Duodenal mucosa (tissue), 2 donors: ENCODE measurements around the gene SLIRP.
"Not testable (repeated sequence)": the region's sequence is repeated elsewhere in the genome, so short reads cannot be mapped to it uniquely, and the experiment has no call there.

Experiments used
- H3K27ac ChIP-seq: one replicate; pipeline ENCODE4 v1.7.0; 2013; ENCODE audit warnings: low read depth, low read length
- H3K27me3 ChIP-seq, 2 donors: one replicate each; pipeline ENCODE4 v1.7.0; 2013; ENCODE audit warnings: low read length in 2 of 2, control low read depth in 1 of 2; ENCODE audit not compliant: insufficient read depth in 2 of 2, control insufficient read depth in 1 of 2
- H3K36me3 ChIP-seq, 2 donors: one replicate each; pipeline ENCODE4 v1.7.0; 2013; ENCODE audit warnings: low read length in 2 of 2, control low read depth in 1 of 2; ENCODE audit not compliant: insufficient read depth in 2 of 2, control insufficient read depth in 1 of 2
- H3K4me1 ChIP-seq, 2 donors: one replicate each; pipeline ENCODE4 v1.7.0; 2013; ENCODE audit warnings: low read length in 2 of 2, control low read depth in 1 of 2; ENCODE audit not compliant: insufficient read depth in 2 of 2, control insufficient read depth in 1 of 2
- H3K4me3 ChIP-seq, 2 donors: one replicate each; pipeline ENCODE4 v1.7.0; 2013; ENCODE audit warnings: low read length in 2 of 2, low read depth in 1 of 2
- H3K9ac ChIP-seq, 2 donors: one replicate each; pipeline ENCODE4 v1.7.0; 2013; ENCODE audit warnings: low read length in 2 of 2, low read depth in 1 of 2
- H3K9me3 ChIP-seq, 2 donors: one replicate each; pipeline ENCODE4 v1.7.0; 2013; ENCODE audit warnings: low read length in 2 of 2, control low read depth in 1 of 2; ENCODE audit not compliant: control insufficient read depth in 1 of 2

The SLIRP gene

GRCh38 chr14:77738559-77739250 is 30.8 kb downstream of the SLIRP start:
- Histone ChIP-seq H3K36me3 (peaks cover 25 to 54% of the 10 kb centered on the region in 2 donors), H3K4me1 (peaks cover 3 to 4% of the 10 kb centered on the region in 2 donors), H3K27ac (no peak overlapping the region), H3K4me3 (no peak overlapping the region), H3K9ac (no peak overlapping the region), H3K9me3 (no peaks in the 10 kb centered on the region), H3K27me3 (no peaks in the 10 kb centered on the region)

GRCh38 chr14:77741438-77741837 is 33.5 kb downstream of the SLIRP start:
- Histone ChIP-seq H3K36me3 (peaks cover 13 to 51% of the 10 kb centered on the region in 2 donors), H3K9me3 (no peaks in the 10 kb centered on the region), H3K4me3 (no peak overlapping the region), H3K4me1 (peaks cover 3 to 4% of the 10 kb centered on the region in 2 donors), H3K27ac (no peak overlapping the region), H3K27me3 (no peaks in the 10 kb centered on the region), H3K9ac (no peak overlapping the region)

GRCh38 chr14:77746064-77746702 is 38.3 kb downstream of the SLIRP start:
- Histone ChIP-seq H3K9me3 (no peaks in the 10 kb centered on the region), H3K27ac (no peak overlapping the region), H3K36me3 (peaks cover 8 to 52% of the 10 kb centered on the region in 2 donors), H3K4me1 (no peaks in the 10 kb centered on the region), H3K4me3 (no peak overlapping the region), H3K9ac (no peak overlapping the region), H3K27me3 (no peaks in the 10 kb centered on the region)

DNA sequence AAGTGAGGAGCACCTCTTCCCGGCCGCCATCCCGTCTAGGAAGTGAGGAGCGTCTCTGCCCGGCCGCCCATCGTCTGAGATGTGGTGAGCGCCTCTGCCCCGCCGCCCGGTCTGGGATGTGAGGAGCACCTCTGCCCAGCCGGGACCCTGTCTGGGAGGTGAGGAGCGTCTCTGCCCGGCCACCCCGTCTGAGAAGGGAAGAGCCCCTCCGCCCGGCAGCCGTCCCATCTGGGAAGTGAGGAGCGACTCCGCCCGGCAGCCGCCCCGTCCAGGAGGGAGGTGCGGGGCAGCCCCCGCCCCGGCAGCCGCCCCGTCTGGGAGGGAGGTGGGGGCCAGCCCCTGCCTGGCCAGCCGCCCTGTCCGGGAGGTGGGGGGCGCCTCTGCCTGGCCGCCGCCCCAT is 39.5 kb downstream of the SLIRP start:
- not testable (repeated sequence) for H3K27ac ChIP-seq, H3K4me3 ChIP-seq, H3K9me3 ChIP-seq, H3K9ac ChIP-seq, H3K27me3 ChIP-seq, H3K4me1 ChIP-seq
- peaks cover 11 to 54% of the 10 kb centered on the region in 2 donors for H3K36me3 ChIP-seq

- peaks cover 15 to 56% of the 10 kb centered on the region in 2 donors for H3K36me3 ChIP-seq
- H3K27ac ChIP-seq, result no peak overlapping the region
- H3K4me3 ChIP-seq, result no peak overlapping the region
- H3K27me3 ChIP-seq, result no peaks in the 10 kb centered on the region
- no peak overlapping the region for H3K9ac ChIP-seq
- H3K4me1 ChIP-seq, result peaks cover 0 to 4% of the 10 kb centered on the region in 2 donors
- H3K9me3 ChIP-seq, result no peaks in the 10 kb centered on the region
Observed at GRCh38 chr14:77752266-77752665, 44.4 kb downstream of the SLIRP start.

DNA sequence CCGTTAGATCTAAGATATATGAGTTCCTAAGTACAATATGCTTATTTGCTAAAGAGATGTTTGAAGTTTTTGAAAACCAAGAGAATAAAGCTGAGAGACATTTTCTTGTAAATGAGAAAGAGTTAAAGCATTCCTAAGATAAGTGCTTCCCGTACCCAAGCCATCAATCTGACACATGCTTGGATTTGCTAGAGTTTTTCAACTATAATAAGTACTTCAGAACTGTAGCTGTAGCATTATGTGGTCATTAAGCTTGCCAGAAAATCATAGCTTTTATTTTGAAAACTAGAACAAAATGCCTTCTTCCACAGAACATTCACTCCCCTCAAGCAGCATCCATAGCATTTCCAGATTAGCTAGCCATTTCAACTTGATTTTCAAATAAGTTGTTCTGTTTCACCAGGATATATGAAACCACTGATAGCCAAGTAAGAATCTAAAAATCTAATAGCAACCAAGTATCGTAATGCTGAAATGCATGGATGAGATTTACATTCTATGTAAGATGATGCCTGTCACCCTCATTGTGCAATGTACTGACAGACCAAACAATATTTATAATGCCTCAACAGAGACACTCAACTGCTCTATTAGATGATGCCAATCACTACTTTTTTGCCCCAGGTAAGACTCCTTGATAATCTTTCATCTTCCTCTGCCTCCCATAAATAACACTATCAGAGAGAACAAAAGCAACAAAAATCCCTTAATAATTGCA is 45.1 kb downstream of the SLIRP start:
- peaks cover 0 to 4% of the 10 kb centered on the region in 2 donors for H3K4me1 ChIP-seq
- H3K9me3 ChIP-seq, result no peaks in the 10 kb centered on the region
- peaks cover 15 to 56% of the 10 kb centered on the region in 2 donors for H3K36me3 ChIP-seq
- no peak overlapping the region for H3K9ac ChIP-seq
- H3K4me3 ChIP-seq, result no peak overlapping the region
- H3K27me3 ChIP-seq, result no peaks in the 10 kb centered on the region
- no peak overlapping the region for H3K27ac ChIP-seq

GRCh38 chr14:77760381-77761204 is 52.7 kb downstream of the SLIRP start, which contains the start of gene SNW1:
SNW1 (minus strand) TSS chr14:77761156; CDS start chr14:77761127, 29 bp downstream.
- Histone ChIP-seq H3K27me3 (no peaks in the 10 kb centered on the region), H3K4me3 (peak within 1 kb of the TSS; percentile 81 to 96), H3K9ac (peak within 1 kb of the TSS; percentile 76 to 99), H3K27ac (peak within 1 kb of the TSS; percentile 83), H3K9me3 (no peaks in the 10 kb centered on the region), H3K4me1 (peaks cover 22 to 26% of the 10 kb centered on the region in 2 donors), H3K36me3 (peaks cover 0 to 5% of the 10 kb centered on the region in 2 donors)

DNA sequence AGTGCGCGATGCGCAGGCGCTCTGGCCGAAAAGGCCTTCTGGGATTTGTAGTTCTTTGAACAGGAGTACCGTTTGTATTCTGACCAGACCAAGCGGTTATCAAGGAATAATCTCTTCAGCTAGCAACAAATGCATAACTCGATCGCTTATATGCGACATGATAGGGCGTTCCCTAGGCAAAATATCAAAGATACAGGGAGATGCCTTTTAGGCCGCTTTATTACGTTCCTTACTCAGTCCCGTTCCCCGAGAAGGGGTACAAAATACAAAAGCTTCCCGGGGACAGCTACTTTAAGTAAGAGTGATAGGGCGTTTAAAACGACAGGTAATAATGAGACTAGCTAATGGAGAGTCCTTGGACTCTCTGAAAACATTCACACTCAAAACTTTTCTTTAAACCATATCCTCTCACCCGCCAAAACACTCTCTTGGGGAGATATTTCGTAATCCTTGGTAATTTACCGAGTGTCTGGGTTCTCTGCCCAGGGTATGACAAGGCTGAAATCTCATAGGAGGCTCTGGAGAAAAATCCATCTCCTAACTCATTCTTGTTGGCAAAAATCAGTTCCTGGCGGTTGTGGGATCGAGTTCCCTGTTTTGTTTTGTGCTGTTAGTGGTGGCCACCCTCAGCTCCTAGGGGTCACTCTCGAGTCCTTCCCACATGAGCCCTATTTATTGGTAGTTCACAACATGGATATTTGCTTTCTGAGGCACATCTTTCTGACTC is 53.5 kb downstream of the SLIRP start:
- peak overlapping the region; percentile 83 for H3K27ac ChIP-seq
- peak overlapping the region; percentile 81 to 96 for H3K4me3 ChIP-seq
- H3K9ac ChIP-seq, result peak overlapping the region; percentile 76 to 99

GRCh38 chr14:77763316-77763715 is 55.4 kb downstream of the SLIRP start:
- Histone ChIP-seq H3K27ac (no peak overlapping the region), H3K27me3 (no peaks in the 10 kb centered on the region)

More for the DNA sequence above, 53.5 kb downstream of the SLIRP start:
- Histone ChIP-seq H3K4me1 (peaks cover 22 to 26% of the 10 kb centered on the region in 2 donors), H3K36me3 (no peaks in the 10 kb centered on the region), H3K9me3 (no peaks in the 10 kb centered on the region), H3K27me3 (no peaks in the 10 kb centered on the region)

More at GRCh38 chr14:77763316-77763715, 55.4 kb downstream of the SLIRP start:
- peaks cover 21 to 24% of the 10 kb centered on the region in 2 donors for H3K4me1 ChIP-seq
- no peaks in the 10 kb centered on the region for H3K36me3 ChIP-seq
- H3K4me3 ChIP-seq, result no peak overlapping the region
- no peak overlapping the region for H3K9ac ChIP-seq
- no peaks in the 10 kb centered on the region for H3K9me3 ChIP-seq
